Measurements from ENCODE around the gene ZSCAN2. TPM values are rescaled to one million over a fixed set of nuclear protein-coding genes. Genes with fewer than 3 reads are reported as not detected.
A peak's percentile ranks its signal among the peaks of the same experiment; 100 is the strongest.

The ZSCAN2 gene
- total RNA-seq, 1 donor from 2014 or later, result 45.6 TPM

- Mint-ChIP-seq H3K4me3 (no peak overlapping the region), H3K27ac (peak overlapping the region; percentile 33), H3K27me3 (ENCODE audit: low read depth) (peaks cover 5% of the 10 kb centered on the region), H3K9me3 (no peaks in the 10 kb centered on the region), H3K36me3 (peaks cover 8% of the 10 kb centered on the region), H3K4me1 (peaks cover 12% of the 10 kb centered on the region)
- no peak for DNase-seq (ENCODE audit: low spot score in 2 of 2, unreplicated experiment in 2 of 2)
- no peak for TF ChIP-seq CTCF (IDR thresholded peaks at IDR 0.05; ENCODE audit: unreplicated experiment)
Observed at GRCh38 chr15:84659904-84660781, 59.3 kb downstream of the ZSCAN2 start.

GRCh38 chr15:84661001-84661400 is 60.2 kb downstream of the ZSCAN2 start:
- H3K9me3 Mint-ChIP-seq, result no peaks in the 10 kb centered on the region
- no peak for TF ChIP-seq CTCF (IDR thresholded peaks at IDR 0.05; ENCODE audit: unreplicated experiment)
- H3K27me3 Mint-ChIP-seq (ENCODE audit: low read depth), result peaks cover 5% of the 10 kb centered on the region
- no peak overlapping the region for H3K4me3 Mint-ChIP-seq
- peaks cover 12% of the 10 kb centered on the region for H3K36me3 Mint-ChIP-seq
- no peak for DNase-seq (ENCODE audit: low spot score in 2 of 2, unreplicated experiment in 2 of 2)
- peaks cover 9% of the 10 kb centered on the region for H3K4me1 Mint-ChIP-seq
- no peak overlapping the region for H3K27ac Mint-ChIP-seq

- DNase-seq (ENCODE audit: low spot score in 2 of 2, unreplicated experiment in 2 of 2), result no peak
- Mint-ChIP-seq H3K36me3 (peaks cover 28% of the 10 kb centered on the region), H3K27me3 (ENCODE audit: low read depth) (no peaks in the 10 kb centered on the region), H3K27ac (no peak overlapping the region), H3K9me3 (no peaks in the 10 kb centered on the region), H3K4me1 (no peaks in the 10 kb centered on the region), H3K4me3 (no peak overlapping the region)
- TF ChIP-seq CTCF (IDR thresholded peaks at IDR 0.05; ENCODE audit: unreplicated experiment), result no peak
Observed at GRCh38 chr15:84666373-84666772, 65.6 kb downstream of the ZSCAN2 start.

- H3K4me1 Mint-ChIP-seq, result no peaks in the 10 kb centered on the region
- peaks cover 36% of the 10 kb centered on the region for H3K36me3 Mint-ChIP-seq
- H3K4me3 Mint-ChIP-seq, result no peak overlapping the region
- no peak for DNase-seq (ENCODE audit: low spot score in 2 of 2, unreplicated experiment in 2 of 2)
- no peaks in the 10 kb centered on the region for H3K27me3 Mint-ChIP-seq (ENCODE audit: low read depth)
- TF ChIP-seq CTCF (IDR thresholded peaks at IDR 0.05; ENCODE audit: unreplicated experiment), result no peak
- H3K9me3 Mint-ChIP-seq, result no peaks in the 10 kb centered on the region
- H3K27ac Mint-ChIP-seq, result no peak overlapping the region
Observed at GRCh38 chr15:84668221-84668982, 67.6 kb downstream of the ZSCAN2 start.

- no peak for DNase-seq (ENCODE audit: low spot score in 2 of 2, unreplicated experiment in 2 of 2)
- no peaks in the 10 kb centered on the region for H3K4me1 Mint-ChIP-seq
- H3K36me3 Mint-ChIP-seq, result peaks cover 40% of the 10 kb centered on the region
Observed at GRCh38 chr15:84669726-84670125, 68.9 kb downstream of the ZSCAN2 start.

More at GRCh38 chr15:84669726-84670125, 68.9 kb downstream of the ZSCAN2 start:
- H3K4me3 Mint-ChIP-seq, result no peak overlapping the region
- H3K27ac Mint-ChIP-seq, result no peak overlapping the region
- no peak for TF ChIP-seq CTCF (IDR thresholded peaks at IDR 0.05; ENCODE audit: unreplicated experiment)
- H3K9me3 Mint-ChIP-seq, result no peaks in the 10 kb centered on the region
- no peaks in the 10 kb centered on the region for H3K27me3 Mint-ChIP-seq (ENCODE audit: low read depth)
